Astrocyte (in vitro differentiated cells and primary cell): ENCODE data around the gene UHRF1. TPM values are rescaled to one million over a fixed set of nuclear protein-coding genes. Genes with fewer than 3 reads are reported as not detected.

ENCODE experiments used
- DNase-seq: peaks from one replicate; pipeline ENCODE4 v3.0.0-alpha.2; 2010; ENCODE audit warnings: low read depth
- FAIRE-seq: peaks from 2 replicates; lab custom pipeline; 2011; peaks lifted over from hg19 to GRCh38; lab: Jason Lieb, UNC
- H2AFZ ChIP-seq: 2 replicates; pipeline ENCODE4 v1.6.0; 2012; ENCODE audit warnings: low read depth, low read length, inconsistent platforms
- H3K27ac ChIP-seq: 2 replicates; pipeline ENCODE4 v1.5.1; 2011; ENCODE audit warnings: low read depth, low read length, inconsistent platforms
- H3K27me3 ChIP-seq: 2 replicates; pipeline ENCODE4 v1.6.0; 2011; ENCODE audit warnings: low read length, inconsistent platforms; ENCODE audit not compliant: insufficient read depth
- H3K36me3 ChIP-seq: 2 replicates; pipeline ENCODE4 v1.5.1; 2011; ENCODE audit warnings: low read length, inconsistent platforms; ENCODE audit not compliant: insufficient read depth
- H3K4me1 ChIP-seq: 2 replicates; pipeline ENCODE4 v1.5.1; 2011; ENCODE audit warnings: low read length, inconsistent platforms; ENCODE audit not compliant: insufficient read depth
- H3K4me2 ChIP-seq: 2 replicates; pipeline ENCODE4 v1.6.0; 2012; ENCODE audit warnings: low read length, inconsistent platforms
- H3K4me3 ChIP-seq: 2 replicates; pipeline ENCODE4 v1.5.1; 2011; ENCODE audit warnings: low read depth, mild to moderate bottlenecking, low read length, inconsistent platforms; ENCODE audit not compliant: insufficient read depth
- H3K79me2 ChIP-seq: 2 replicates; pipeline ENCODE4 v1.6.0; 2012; ENCODE audit warnings: mild to moderate bottlenecking, low read length, inconsistent platforms; ENCODE audit not compliant: insufficient read depth
- H3K9ac ChIP-seq: 2 replicates; pipeline ENCODE4 v1.6.0; 2012; ENCODE audit warnings: mild to moderate bottlenecking, low read length, inconsistent platforms
- H3K9me3 ChIP-seq: 2 replicates; pipeline ENCODE4 v1.5.1; 2012; ENCODE audit warnings: low read depth, mild to moderate bottlenecking, low read length, inconsistent platforms; ENCODE audit not compliant: insufficient read depth
- H4K20me1 ChIP-seq: 2 replicates; pipeline ENCODE4 v1.6.0; 2012; ENCODE audit warnings: low read length, inconsistent platforms; ENCODE audit not compliant: insufficient read depth
- H3K27ac Mint-ChIP-seq: one replicate; pipeline ENCODE4 v1.8.0; 2021; ENCODE audit warnings: mild to moderate bottlenecking, mixed read lengths; ENCODE audit not compliant: unreplicated experiment
- H3K27me3 Mint-ChIP-seq: one replicate; pipeline ENCODE4 v1.8.0; 2021; ENCODE audit warnings: low read depth, mixed read lengths; ENCODE audit not compliant: unreplicated experiment
- H3K36me3 Mint-ChIP-seq: one replicate; pipeline ENCODE4 v1.8.0; 2021; ENCODE audit warnings: low read depth, mixed read lengths; ENCODE audit not compliant: unreplicated experiment
- H3K4me1 Mint-ChIP-seq: one replicate; pipeline ENCODE4 v1.8.0; 2021; ENCODE audit warnings: low read depth, mixed read lengths; ENCODE audit not compliant: unreplicated experiment
- H3K4me3 Mint-ChIP-seq: one replicate; pipeline ENCODE4 v1.8.0; 2021; ENCODE audit warnings: mild to moderate bottlenecking, moderate library complexity, mixed read lengths; ENCODE audit not compliant: unreplicated experiment
- H3K9me3 Mint-ChIP-seq: one replicate; pipeline ENCODE4 v1.8.0; 2021; ENCODE audit warnings: mild to moderate bottlenecking, mixed read lengths; ENCODE audit not compliant: unreplicated experiment
- CTCF ChIP-seq: IDR thresholded peaks from 2 replicates; pipeline ENCODE4 v1.5.1; 2011; ENCODE audit warnings: low read depth, mild to moderate bottlenecking, inconsistent platforms, low read length, moderate library complexity; ENCODE audit not compliant: insufficient read depth
- EZH2 ChIP-seq: IDR thresholded peaks from 2 replicates; pipeline ENCODE4 v1.6.1; 2012; ENCODE audit warnings: mild to moderate bottlenecking, low read length, inconsistent platforms; ENCODE audit not compliant: insufficient read depth
- total RNA-seq: library from RNA; stranded (reverse); gene quantifications from 2 replicates; pipeline ENCODE4 v1.2.1, GENCODE V29; 2021

The UHRF1 gene
- total RNA-seq, 1 donor from 2014 or later: 16.2 TPM

GRCh38 chr19:5002143-5002542, 92.8 kb downstream of the UHRF1 start:
- no peaks in the 10 kb centered on the region for H3K27me3 Mint-ChIP-seq
- Histone ChIP-seq H3K36me3 (peaks cover 1% of the 10 kb centered on the region), H3K9me3 (no peaks in the 10 kb centered on the region), H3K27me3 (no peaks in the 10 kb centered on the region), H4K20me1 (peaks cover 96% of the 10 kb centered on the region), H3K79me2 (peaks cover 88% of the 10 kb centered on the region), H2AFZ (no peak overlapping the region), H3K4me3 (no peak overlapping the region), H3K4me1 (peaks cover 11% of the 10 kb centered on the region), H3K4me2 (peak overlapping the region; percentile 83), H3K27ac (no peak overlapping the region), H3K9ac (peak overlapping the region; percentile 54)
- H3K36me3 Mint-ChIP-seq: peaks cover 20% of the 10 kb centered on the region
- no peak for TF ChIP-seq CTCF
- no peak for TF ChIP-seq EZH2
- FAIRE-seq (no peak), DNase-seq (peak; percentile 72)
- H3K4me3 Mint-ChIP-seq: peak overlapping the region; percentile 60
- H3K9me3 Mint-ChIP-seq: no peaks in the 10 kb centered on the region
- peaks cover 19% of the 10 kb centered on the region for H3K4me1 Mint-ChIP-seq
- H3K27ac Mint-ChIP-seq: peak overlapping the region; percentile 91

- H3K27ac ChIP-seq: no peak overlapping the region
These were observed 94.5 kb downstream of the UHRF1 start for GRCh38 chr19:5003781-5004180.

More at GRCh38 chr19:5003781-5004180, 94.5 kb downstream of the UHRF1 start:
- no peaks in the 10 kb centered on the region for H3K9me3 Mint-ChIP-seq
- H3K36me3 Mint-ChIP-seq: peaks cover 20% of the 10 kb centered on the region
- no peaks in the 10 kb centered on the region for H3K27me3 Mint-ChIP-seq
- H3K4me3 Mint-ChIP-seq: no peak overlapping the region
- H3K27me3 ChIP-seq: no peaks in the 10 kb centered on the region
- FAIRE-seq (no peak), DNase-seq (no peak)
- H2AFZ ChIP-seq: no peak overlapping the region
- H3K4me2 ChIP-seq: no peak overlapping the region
- peaks cover 95% of the 10 kb centered on the region for H4K20me1 ChIP-seq
- no peaks in the 10 kb centered on the region for H3K9me3 ChIP-seq
- peaks cover 21% of the 10 kb centered on the region for H3K4me1 Mint-ChIP-seq
- no peak overlapping the region for H3K4me3 ChIP-seq
- peak overlapping the region; percentile 66 for H3K27ac Mint-ChIP-seq
- TF ChIP-seq CTCF: no peak
- no peak overlapping the region for H3K9ac ChIP-seq
- peaks cover 88% of the 10 kb centered on the region for H3K79me2 ChIP-seq
- peaks cover 11% of the 10 kb centered on the region for H3K4me1 ChIP-seq
- H3K36me3 ChIP-seq: no peaks in the 10 kb centered on the region
